GM12878 (cell line): ENCODE results near the gene BMPR1B. TPM values are rescaled to one million over a fixed set of nuclear protein-coding genes. Genes with fewer than 3 reads are reported as not detected.

Experiments
- ATAC-seq: fragments of 200-7000 bp; cut with Tn5 transposase; 3 replicates; pipeline ENCODE4 v1.9.1; 2020; ENCODE audit warnings: mild to moderate bottlenecking, moderate library complexity
- BruUV-seq: library from RNA; stranded (reverse); fragments of 400-500 nt; replicated peaks from 2 replicates; lab custom pipeline; 2021; lab: Mats Ljungman, UMichigan
- CTCF ChIA-PET: fragments of 300-600 bp; sonication (Branson Sonifier 250); formaldehyde crosslinking; extraction: SDS; loops from one replicate; lab custom pipeline; 2021; ENCODE audit warnings: inconsistent platforms; lab: Yijun Ruan, JAX
- POLR2A ChIA-PET: fragments of 350-600 bp; formaldehyde crosslinking; extraction: SDS; loops from one replicate; lab custom pipeline; 2021; ENCODE audit warnings: inconsistent platforms; lab: Charles Lee
- RAD21 ChIA-PET: fragments of 300-600 bp; sonication (Branson Sonifier 250); formaldehyde crosslinking; loops from one replicate; lab custom pipeline; 2023; ENCODE audit warnings: antibody characterized with exemption; ENCODE audit not compliant: unreplicated experiment; lab: Charles Lee
- SMC1A ChIA-PET: fragments of 300-600 bp; sonication (Branson Sonifier 250); formaldehyde crosslinking; loops from one replicate; lab custom pipeline; 2023; ENCODE audit not compliant: unreplicated experiment, uncharacterized antibody; lab: Charles Lee
- DNase-seq: peaks from one replicate; pipeline ENCODE4 v3.0.0-alpha.2; 2011; ENCODE audit warnings: low read depth, low spot score
- FAIRE-seq: peaks from 3 replicates; lab custom pipeline; 2011; peaks lifted over from hg19 to GRCh38; lab: Jason Lieb, UNC
- H2AFZ ChIP-seq: 2 replicates; pipeline ENCODE4 v1.6.0; 2011; ENCODE audit warnings: low read depth, low read length, control low read depth; ENCODE audit not compliant: control insufficient read depth
- H3K27ac ChIP-seq: 2 replicates; pipeline ENCODE4 v1.5.1; 2011; ENCODE audit warnings: control low read depth; ENCODE audit not compliant: control insufficient read depth, insufficient read depth
- H3K27me3 ChIP-seq, 2 experiments: replicated peaks in 1 of 2; 2 replicates each; pipeline versions ENCODE4 v1.6.0 to v1.6.1; 2011; ENCODE audit warnings: low read length in 1 of 2; ENCODE audit not compliant: control insufficient read depth in 2 of 2, insufficient read depth in 2 of 2
- H3K36me3 ChIP-seq, 2 experiments: 2 replicates each; pipeline ENCODE4 v1.5.1; 2011; ENCODE audit warnings: low read length in 1 of 2; ENCODE audit not compliant: control insufficient read depth in 2 of 2, insufficient read depth in 2 of 2
- H3K4me1 ChIP-seq: 2 replicates; pipeline ENCODE4 v1.6.1; 2011; ENCODE audit warnings: mild to moderate bottlenecking, low read length, moderate library complexity, mixed read lengths; ENCODE audit not compliant: control insufficient read depth, insufficient read depth
- H3K4me2 ChIP-seq: 2 replicates; pipeline ENCODE4 v1.6.0; 2011; ENCODE audit warnings: control low read depth; ENCODE audit not compliant: control insufficient read depth, insufficient read depth
- H3K4me3 ChIP-seq: fragments of 200-600 bp; sonication (generic); 2 replicates; pipeline ENCODE4 v1.5.1; 2016
- H3K79me2 ChIP-seq: 2 replicates; pipeline ENCODE4 v1.6.0; 2011; ENCODE audit warnings: low read length; ENCODE audit not compliant: control insufficient read depth, insufficient read depth
- H3K9ac ChIP-seq: 2 replicates; pipeline ENCODE4 v1.8.0; 2011; ENCODE audit warnings: low read length, control low read depth, mixed read lengths; ENCODE audit not compliant: control insufficient read depth, insufficient read depth
- H3K9me3 ChIP-seq: replicated peaks from 3 replicates; pipeline ENCODE4 v1.5.1; 2011; ENCODE audit warnings: mild to moderate bottlenecking, low read length; ENCODE audit not compliant: control insufficient read depth, insufficient read depth
- H4K20me1 ChIP-seq: 2 replicates; pipeline ENCODE4 v1.6.0; 2011; ENCODE audit not compliant: control insufficient read depth, insufficient read depth
- CBX3 ChIP-seq: fragments of 200-600 bp; sonication (generic); IDR thresholded peaks from 2 replicates; pipeline ENCODE4 v1.6.1; 2016; ENCODE audit warnings: low read depth, borderline replicate concordance
- MYB ChIP-seq: fragments of 150-350 bp; IDR thresholded peaks from 2 replicates; pipeline ENCODE4 v1.6.1; 2014; ENCODE audit warnings: mild to moderate bottlenecking, low read depth, low read length, borderline replicate concordance
- RAD21 ChIP-seq: IDR thresholded peaks from 2 replicates; pipeline ENCODE4 v1.6.1; 2011; ENCODE audit warnings: mild to moderate bottlenecking, low read depth, low read length, moderate library complexity; ENCODE audit not compliant: insufficient read depth
- SMAD5 ChIP-seq: IDR thresholded peaks from 2 replicates; pipeline ENCODE4 v1.6.1; 2016; ENCODE audit warnings: antibody characterized with exemption, low read depth
- SREBF2 ChIP-seq: IDR thresholded peaks from 2 replicates; pipeline ENCODE4 v1.6.1; 2012; ENCODE audit warnings: mild to moderate bottlenecking, low read length
- TCF12 ChIP-seq: IDR thresholded peaks from 2 replicates; pipeline ENCODE4 v1.6.1; 2011; ENCODE audit warnings: low read depth, mild to moderate bottlenecking, low read length
- TCF7 ChIP-seq: IDR thresholded peaks from 2 replicates; pipeline ENCODE4 v1.6.1; 2014; ENCODE audit warnings: antibody characterized with exemption, borderline replicate concordance
- WRNIP1 ChIP-seq: IDR thresholded peaks from 2 replicates; pipeline ENCODE4 v1.6.1; 2011; ENCODE audit warnings: low read depth, low read length, improper control_type of control experiment, borderline replicate concordance
- WGBS: methylation state at CpG from one replicate; pipeline ENCODE4 v1.1.6; 2016; ENCODE audit warnings: low lambda C conversion rate; ENCODE audit not compliant: insufficient replicate concordance, insufficient coverage; ENCODE audit errors: missing lambda C conversion rate; 5-methylcytosine and 5-hydroxymethylcytosine counted together
- in situ Hi-C: fragments of 300-500 bp; cut with MboI; formaldehyde crosslinking; loops from 9 replicates; pipeline ENCODE4 v1.14.3; 2018; ENCODE audit warnings: mixed read lengths
- intact Hi-C: fragments of 100-400 bp; cut with micrococcal nuclease; formaldehyde crosslinking; loops from one replicate; pipeline ENCODE4 v1.14.2; 2022; ENCODE audit not compliant: unreplicated experiment
- polyA plus RNA-seq, 11 experiments: library from polyadenylated mRNA; depleted of rRNA in 4 of 11; unstranded in 6 of 11; stranded (reverse) in 5 of 11; fragments of >200 nt; fragmentation: Nextera tagmentation in 4 of 11; fragmentation: Illumina TruSeq in 1 of 11; extraction: Ambion mirVana in 4 of 11; extraction: Trizol in 1 of 11; gene quantifications; 1 replicate in 1 of 11; 2 replicates in 10 of 11; pipeline versions ENCODE4 v1.2.1 to v1.2.3, GENCODE V29; 2011 to 2016; ENCODE audit warnings: inconsistent platforms in 2 of 11, missing spikeins in 2 of 11, low read depth in 1 of 11
- total RNA-seq, 4 experiments: library from RNA; depleted of rRNA in 3 of 4; stranded (reverse); fragments of >200 nt in 3 of 4; fragmentation: Illumina TruSeq in 1 of 4; extraction: Trizol in 1 of 4; gene quantifications; 2 replicates each; pipeline versions ENCODE4 v1.2.1 to v1.2.3, GENCODE V29; 2013 to 2021
- TF ChIP-seq, protein P1 (sequence below): IDR thresholded peaks from 2 replicates; pipeline ENCODE4 v1.6.1; 2011; ENCODE audit warnings: mild to moderate bottlenecking, low read depth, low read length, moderate library complexity; ENCODE audit not compliant: insufficient replicate concordance
- TF ChIP-seq, protein P2 (sequence below), 3 experiments: IDR thresholded peaks in 2 of 3; conservative IDR thresholded peaks in 1 of 3; 2 replicates each; pipeline ENCODE4 v1.5.1; 2011; ENCODE audit warnings: low read depth in 3 of 3, low read length in 3 of 3, mild to moderate bottlenecking in 3 of 3, control low read depth in 2 of 3, moderate library complexity in 2 of 3, inconsistent platforms in 1 of 3, mixed read lengths in 1 of 3; ENCODE audit not compliant: control insufficient read depth in 2 of 3, insufficient read depth in 1 of 3; ENCODE audit errors: extremely low read depth in 1 of 3
- TF ChIP-seq, protein P3 (sequence below): fragments of 450-650 bp; conservative IDR thresholded peaks from 2 replicates; pipeline ENCODE4 v1.6.1; 2017; ENCODE audit warnings: mild to moderate bottlenecking, moderate library complexity

The BMPR1B gene
- total and polyA plus RNA-seq, 10 of the 15 experiments (the other 5 are each of a cell fraction or from before 2014, with no cell fraction given) = not detected

DNA sequence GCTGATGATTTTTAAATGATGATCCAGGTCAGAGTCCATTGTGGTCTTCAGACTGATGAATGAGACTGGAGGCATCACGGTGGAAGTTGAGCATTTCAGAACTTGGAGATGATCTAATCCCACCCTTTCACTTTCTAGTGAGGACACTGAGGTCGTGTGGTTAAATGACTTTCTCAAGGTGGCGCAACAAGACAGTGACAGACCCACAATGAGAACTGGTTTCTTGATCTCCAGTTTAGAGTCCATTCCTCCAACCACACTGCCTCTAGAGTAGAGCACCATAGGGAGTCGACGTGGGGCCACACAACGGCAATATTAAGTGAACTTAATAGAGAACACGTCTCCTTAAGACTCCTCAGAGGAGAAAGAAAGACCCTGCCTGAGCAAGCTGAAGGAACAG, 410.1 kb downstream of the BMPR1B start:
- CTCF ChIA-PET = interaction anchor here (1.2 to 3.5 kb wide), 2 partner anchors 198 to 868 kb away, joined by 4 to 12 read pairs; no protein-coding TSS in a partner anchor
- ATAC-seq = peak; percentile 81

More for the DNA sequence above, 410.1 kb downstream of the BMPR1B start:
- TF ChIP-seq, protein P1, sequence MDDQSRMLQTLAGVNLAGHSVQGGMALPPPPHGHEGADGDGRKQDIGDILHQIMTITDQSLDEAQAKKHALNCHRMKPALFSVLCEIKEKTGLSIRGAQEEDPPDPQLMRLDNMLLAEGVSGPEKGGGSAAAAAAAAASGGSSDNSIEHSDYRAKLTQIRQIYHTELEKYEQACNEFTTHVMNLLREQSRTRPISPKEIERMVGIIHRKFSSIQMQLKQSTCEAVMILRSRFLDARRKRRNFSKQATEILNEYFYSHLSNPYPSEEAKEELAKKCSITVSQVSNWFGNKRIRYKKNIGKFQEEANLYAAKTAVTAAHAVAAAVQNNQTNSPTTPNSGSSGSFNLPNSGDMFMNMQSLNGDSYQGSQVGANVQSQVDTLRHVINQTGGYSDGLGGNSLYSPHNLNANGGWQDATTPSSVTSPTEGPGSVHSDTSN = no peak
- no peak for TF ChIP-seq TCF7
- TF ChIP-seq TCF12 = no peak
- TF ChIP-seq, protein P2, sequence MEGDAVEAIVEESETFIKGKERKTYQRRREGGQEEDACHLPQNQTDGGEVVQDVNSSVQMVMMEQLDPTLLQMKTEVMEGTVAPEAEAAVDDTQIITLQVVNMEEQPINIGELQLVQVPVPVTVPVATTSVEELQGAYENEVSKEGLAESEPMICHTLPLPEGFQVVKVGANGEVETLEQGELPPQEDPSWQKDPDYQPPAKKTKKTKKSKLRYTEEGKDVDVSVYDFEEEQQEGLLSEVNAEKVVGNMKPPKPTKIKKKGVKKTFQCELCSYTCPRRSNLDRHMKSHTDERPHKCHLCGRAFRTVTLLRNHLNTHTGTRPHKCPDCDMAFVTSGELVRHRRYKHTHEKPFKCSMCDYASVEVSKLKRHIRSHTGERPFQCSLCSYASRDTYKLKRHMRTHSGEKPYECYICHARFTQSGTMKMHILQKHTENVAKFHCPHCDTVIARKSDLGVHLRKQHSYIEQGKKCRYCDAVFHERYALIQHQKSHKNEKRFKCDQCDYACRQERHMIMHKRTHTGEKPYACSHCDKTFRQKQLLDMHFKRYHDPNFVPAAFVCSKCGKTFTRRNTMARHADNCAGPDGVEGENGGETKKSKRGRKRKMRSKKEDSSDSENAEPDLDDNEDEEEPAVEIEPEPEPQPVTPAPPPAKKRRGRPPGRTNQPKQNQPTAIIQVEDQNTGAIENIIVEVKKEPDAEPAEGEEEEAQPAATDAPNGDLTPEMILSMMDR (IDR thresholded peaks at IDR 0.05 in 2 of 3, conservative IDR thresholded peaks at IDR 0.05 in 1 of 3; ENCODE audit: control insufficient read depth in 2 of 3, extremely low read depth in 1 of 3, insufficient read depth in 1 of 3, low read depth in 3 of 3, low read length in 3 of 3) = peak in 1 of 3 experiments; percentile 49; a peak in 1 of 6 replicates
- TF ChIP-seq RAD21 = 0 out of 2 replicates have a peak, but pooled peaks have one; percentile 6
- TF ChIP-seq SREBF2 = no peak
- TF ChIP-seq CBX3 = no peak
- no peak for TF ChIP-seq WRNIP1
- TF ChIP-seq MYB = no peak
- no peak for TF ChIP-seq SMAD5
- TF ChIP-seq, protein P3, sequence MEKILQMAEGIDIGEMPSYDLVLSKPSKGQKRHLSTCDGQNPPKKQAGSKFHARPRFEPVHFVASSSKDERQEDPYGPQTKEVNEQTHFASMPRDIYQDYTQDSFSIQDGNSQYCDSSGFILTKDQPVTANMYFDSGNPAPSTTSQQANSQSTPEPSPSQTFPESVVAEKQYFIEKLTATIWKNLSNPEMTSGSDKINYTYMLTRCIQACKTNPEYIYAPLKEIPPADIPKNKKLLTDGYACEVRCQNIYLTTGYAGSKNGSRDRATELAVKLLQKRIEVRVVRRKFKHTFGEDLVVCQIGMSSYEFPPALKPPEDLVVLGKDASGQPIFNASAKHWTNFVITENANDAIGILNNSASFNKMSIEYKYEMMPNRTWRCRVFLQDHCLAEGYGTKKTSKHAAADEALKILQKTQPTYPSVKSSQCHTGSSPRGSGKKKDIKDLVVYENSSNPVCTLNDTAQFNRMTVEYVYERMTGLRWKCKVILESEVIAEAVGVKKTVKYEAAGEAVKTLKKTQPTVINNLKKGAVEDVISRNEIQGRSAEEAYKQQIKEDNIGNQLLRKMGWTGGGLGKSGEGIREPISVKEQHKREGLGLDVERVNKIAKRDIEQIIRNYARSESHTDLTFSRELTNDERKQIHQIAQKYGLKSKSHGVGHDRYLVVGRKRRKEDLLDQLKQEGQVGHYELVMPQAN = no peak
- TF ChIP-seq, all 136 proteins: peak for 2
- no peak overlapping the region for H2AFZ ChIP-seq
- no peaks in the 10 kb centered on the region for H3K9me3 ChIP-seq
- H3K4me1 ChIP-seq = no peaks in the 10 kb centered on the region
- in situ Hi-C loops = loop anchor here (10.0 to 25.0 kb wide), 2 partner anchors 869 to 1177 kb away; no protein-coding TSS in a partner anchor
- H3K27me3 ChIP-seq = no peaks in the 10 kb centered on the region
- ChIA-PET POLR2A (no interaction called here), SMC1A (interaction anchor here (1.0 to 1.5 kb wide), 3 partner anchors 10 to 1185 kb away, joined by 3 read pairs; no protein-coding TSS in a partner anchor), RAD21 (no interaction called here)
- H3K79me2 ChIP-seq = no peaks in the 10 kb centered on the region
- DNase-seq = no peak
- no peak overlapping the region for H3K4me2 ChIP-seq
- no peak overlapping the region for H3K9ac ChIP-seq
- WGBS = 15% methylated on average over 7 of the region's 7 CpGs
- no peak for FAIRE-seq
- H3K36me3 ChIP-seq = no peaks in the 10 kb centered on the region
- H3K4me3 ChIP-seq = no peak overlapping the region
- H4K20me1 ChIP-seq = no peaks in the 10 kb centered on the region
- intact Hi-C loops = loop anchor here (2.0 to 10.0 kb wide), 6 partner anchors 194 to 677 kb away; partner anchors contain the start of gene PDHA2
- no peak overlapping the region for H3K27ac ChIP-seq
- no TSS peak for BruUV-seq
